ENCODE measurements around the gene CACNB4.

CACNB4 gene

DNA sequence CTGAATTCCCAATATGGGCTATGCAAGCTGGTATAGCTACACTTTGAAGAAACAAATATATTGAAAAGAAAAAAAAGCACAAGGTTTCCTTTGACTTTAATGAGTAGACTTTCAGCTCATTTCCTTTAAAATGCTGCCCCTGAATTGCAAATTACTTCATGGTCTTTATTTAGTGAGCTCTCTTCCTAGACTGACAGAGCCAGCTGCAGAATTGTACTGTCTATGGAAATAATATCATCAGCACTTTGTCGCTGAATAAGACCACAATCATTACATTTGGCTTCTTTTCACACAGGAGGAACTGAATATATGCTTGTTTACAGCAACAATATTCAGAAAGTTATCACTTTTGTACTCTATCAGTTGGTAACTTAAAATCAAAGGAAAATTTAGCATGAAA lies 312.4 kb downstream of the CACNB4 start:
- H3K4me3 ChIP-seq (ENCODE audit: low read length): no peak overlapping the region
- DNase-seq (ENCODE audit: low read depth): no peak
- TF ChIP-seq, protein P1, sequence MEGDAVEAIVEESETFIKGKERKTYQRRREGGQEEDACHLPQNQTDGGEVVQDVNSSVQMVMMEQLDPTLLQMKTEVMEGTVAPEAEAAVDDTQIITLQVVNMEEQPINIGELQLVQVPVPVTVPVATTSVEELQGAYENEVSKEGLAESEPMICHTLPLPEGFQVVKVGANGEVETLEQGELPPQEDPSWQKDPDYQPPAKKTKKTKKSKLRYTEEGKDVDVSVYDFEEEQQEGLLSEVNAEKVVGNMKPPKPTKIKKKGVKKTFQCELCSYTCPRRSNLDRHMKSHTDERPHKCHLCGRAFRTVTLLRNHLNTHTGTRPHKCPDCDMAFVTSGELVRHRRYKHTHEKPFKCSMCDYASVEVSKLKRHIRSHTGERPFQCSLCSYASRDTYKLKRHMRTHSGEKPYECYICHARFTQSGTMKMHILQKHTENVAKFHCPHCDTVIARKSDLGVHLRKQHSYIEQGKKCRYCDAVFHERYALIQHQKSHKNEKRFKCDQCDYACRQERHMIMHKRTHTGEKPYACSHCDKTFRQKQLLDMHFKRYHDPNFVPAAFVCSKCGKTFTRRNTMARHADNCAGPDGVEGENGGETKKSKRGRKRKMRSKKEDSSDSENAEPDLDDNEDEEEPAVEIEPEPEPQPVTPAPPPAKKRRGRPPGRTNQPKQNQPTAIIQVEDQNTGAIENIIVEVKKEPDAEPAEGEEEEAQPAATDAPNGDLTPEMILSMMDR (conservative IDR thresholded peaks at IDR 0.05; ENCODE audit: low read length): no peak

GRCh38 chr2:151786077-151786476 lies 312.8 kb downstream of the CACNB4 start:
- TF ChIP-seq, protein P1 (conservative IDR thresholded peaks at IDR 0.05; ENCODE audit: low read length): no peak
- DNase-seq (ENCODE audit: low read depth): no peak
- no peak overlapping the region for H3K4me3 ChIP-seq (ENCODE audit: low read length)

GRCh38 chr2:151783133-151783520 lies 315.7 kb downstream of the CACNB4 start:
- TF ChIP-seq, protein P1 (conservative IDR thresholded peaks at IDR 0.05; ENCODE audit: low read length): no peak
- no peak overlapping the region for H3K4me3 ChIP-seq (ENCODE audit: low read length)
- no peak for DNase-seq (ENCODE audit: low read depth)

Measured in AG10803 (cell line).